RCC 7860 (cell line): Measurements from ENCODE around the gene LRCH1.

Experiments
- DNase-seq: peaks from one replicate; pipeline ENCODE4 v3.0.0-alpha.2; 2015; ENCODE audit warnings: low spot score
- FAIRE-seq: peaks from 2 replicates; lab custom pipeline; 2012; peaks lifted over from hg19 to GRCh38; lab: Jason Lieb, UNC

The LRCH1 gene

GRCh38 chr13:46535002-46535401 is 18.0 kb upstream of the LRCH1 start:
- no peak for DNase-seq
- no peak for FAIRE-seq

GRCh38 chr13:46535825-46536224 is 17.1 kb upstream of the LRCH1 start:
- DNase-seq: no peak
- FAIRE-seq: no peak

GRCh38 chr13:46536341-46536740 is 16.6 kb upstream of the LRCH1 start:
- FAIRE-seq (no peak), DNase-seq (no peak)

- FAIRE-seq (no peak), DNase-seq (no peak)
These were observed 13.7 kb upstream of the LRCH1 start for GRCh38 chr13:46539231-46539630.

GRCh38 chr13:46541210-46541609 is 11.8 kb upstream of the LRCH1 start:
- DNase-seq (no peak), FAIRE-seq (no peak)

- no peak for FAIRE-seq
These were observed 10.1 kb upstream of the LRCH1 start for GRCh38 chr13:46542833-46543232.

GRCh38 chr13:46543287-46543686 is 9.7 kb upstream of the LRCH1 start:
- FAIRE-seq: no peak
- DNase-seq: no peak

More at GRCh38 chr13:46542833-46543232, 10.1 kb upstream of the LRCH1 start:
- DNase-seq: no peak

GRCh38 chr13:46544208-46544607 is 8.8 kb upstream of the LRCH1 start:
- DNase-seq: no peak
- no peak for FAIRE-seq

- DNase-seq (no peak), FAIRE-seq (no peak)
These were observed 8.2 kb upstream of the LRCH1 start for GRCh38 chr13:46544811-46545210.

GRCh38 chr13:46546084-46546768 is 6.7 kb upstream of the LRCH1 start:
- FAIRE-seq (no peak), DNase-seq (no peak)

- DNase-seq (no peak), FAIRE-seq (no peak)
These were observed 2.1 kb upstream of the LRCH1 start for GRCh38 chr13:46550822-46551221.

- FAIRE-seq (peak; percentile 62), DNase-seq (peak; percentile 70)
These were observed 1.3 kb upstream of the LRCH1 start for GRCh38 chr13:46551410-46552302.

GRCh38 chr13:46552303-46552682 is 677 bp upstream of the LRCH1 start:
- no peak for DNase-seq
- no peak for FAIRE-seq

- no peak for FAIRE-seq
- no peak for DNase-seq
These were observed 533 bp downstream of the LRCH1 start for GRCh38 chr13:46553521-46553885.

GRCh38 chr13:46553886-46554858 is 1.2 kb downstream of the LRCH1 start:
- DNase-seq (peak; percentile 75), FAIRE-seq (peak; percentile 27)

- FAIRE-seq (no peak), DNase-seq (no peak)
These were observed 2.0 kb downstream of the LRCH1 start for GRCh38 chr13:46554951-46555350.

- FAIRE-seq (no peak), DNase-seq (no peak)
These were observed 2.9 kb downstream of the LRCH1 start for GRCh38 chr13:46555722-46556417.

GRCh38 chr13:46556418-46556779 is 3.4 kb downstream of the LRCH1 start:
- FAIRE-seq (no peak), DNase-seq (no peak)

GRCh38 chr13:46559272-46559805 is 6.4 kb downstream of the LRCH1 start:
- FAIRE-seq (no peak), DNase-seq (no peak)

- no peak for FAIRE-seq
- no peak for DNase-seq
These were observed 7.8 kb downstream of the LRCH1 start for GRCh38 chr13:46560778-46561177.
